IMR-90 (cell line): ENCODE measurements around the gene ASAP2. TPM values are rescaled to one million over a fixed set of nuclear protein-coding genes. Genes with fewer than 3 reads are reported as not detected.
A peak's percentile ranks its signal among the peaks of the same experiment; 100 is the strongest.

Experiments used
- ATAC-seq: fragments of 200-7000 bp; cut with Tn5 transposase; 2 replicates; pipeline ENCODE4 v1.9.1; 2020; ENCODE audit warnings: low read depth, mild to moderate bottlenecking, moderate library complexity
- BruUV-seq: library from RNA; stranded (reverse); fragments of 400-500 nt; replicated peaks from 2 replicates; lab custom pipeline; 2021; lab: Mats Ljungman, UMichigan
- CTCF ChIA-PET: fragments of 300-600 bp; formaldehyde crosslinking; extraction: SDS; loops from one replicate; lab custom pipeline; 2021; ENCODE audit warnings: antibody characterized with exemption; lab: Yijun Ruan, JAX
- POLR2A ChIA-PET: fragments of 300-600 bp; sonication (Branson Sonifier 250); formaldehyde crosslinking; loops from one replicate; lab custom pipeline; 2022; ENCODE audit warnings: antibody characterized with exemption; ENCODE audit not compliant: unreplicated experiment; lab: Charles Lee
- DNase-seq: peaks from one replicate; pipeline ENCODE4 v3.0.0; 2013
- H2AFZ ChIP-seq: replicated peaks from 2 replicates; pipeline ENCODE3; 2013; ENCODE audit warnings: low read length, mild to moderate bottlenecking; ENCODE audit not compliant: poor library complexity
- H2AK5ac ChIP-seq: 2 replicates; pipeline ENCODE4 v1.6.1; 2013; ENCODE audit warnings: low read depth, low read length, inconsistent platforms
- H2AK9ac ChIP-seq: replicated peaks from 2 replicates; pipeline ENCODE3; 2013; ENCODE audit warnings: mild to moderate bottlenecking, low read depth, low read length, moderate library complexity; ENCODE audit not compliant: poor library complexity
- H2BK120ac ChIP-seq: 2 replicates; pipeline ENCODE4 v1.6.1; 2013; ENCODE audit warnings: low read depth, low read length, inconsistent platforms
- H2BK15ac ChIP-seq: 3 replicates; pipeline ENCODE4 v1.6.1; 2013; ENCODE audit warnings: low read depth, low read length, inconsistent platforms
- H2BK20ac ChIP-seq: 2 replicates; pipeline ENCODE4 v1.6.1; 2013; ENCODE audit warnings: low read depth, mild to moderate bottlenecking, inconsistent platforms, low read length, moderate library complexity
- H2BK5ac ChIP-seq: 2 replicates; pipeline ENCODE4 v1.6.1; 2013; ENCODE audit warnings: mild to moderate bottlenecking, low read depth, low read length, inconsistent platforms; ENCODE audit not compliant: poor library complexity, severe bottlenecking
- H3K14ac ChIP-seq: replicated peaks from 2 replicates; pipeline ENCODE4 v1.6.1; 2013; ENCODE audit warnings: low read depth, low read length, inconsistent platforms
- H3K18ac ChIP-seq: 2 replicates; pipeline ENCODE4 v1.6.1; 2013; ENCODE audit warnings: low read depth, low read length, control low read depth
- H3K23ac ChIP-seq: 2 replicates; pipeline ENCODE4 v1.6.1; 2013; ENCODE audit warnings: low read depth, low read length, inconsistent platforms
- H3K27ac ChIP-seq: 2 replicates; pipeline ENCODE4 v1.5.1; 2013; ENCODE audit warnings: mild to moderate bottlenecking, control low read depth, low read length; ENCODE audit not compliant: insufficient read depth
- H3K27me3 ChIP-seq: 2 replicates; pipeline ENCODE4 v1.6.1; 2013; ENCODE audit warnings: low read length; ENCODE audit not compliant: control insufficient read depth, insufficient read depth
- H3K36me3 ChIP-seq: 2 replicates; pipeline ENCODE4 v1.6.1; 2013; ENCODE audit warnings: low read length, mixed read lengths; ENCODE audit not compliant: control insufficient read depth, insufficient read depth
- H3K4ac ChIP-seq: 2 replicates; pipeline ENCODE4 v1.6.1; 2013; ENCODE audit warnings: low read depth, low read length, inconsistent platforms
- H3K4me1 ChIP-seq: 2 replicates; pipeline ENCODE4 v1.6.1; 2013; ENCODE audit warnings: low read length, mixed read lengths; ENCODE audit not compliant: control insufficient read depth, insufficient read depth
- H3K4me2 ChIP-seq: 2 replicates; pipeline ENCODE4 v1.6.1; 2013; ENCODE audit warnings: low read depth, mild to moderate bottlenecking, control low read depth, low read length, moderate library complexity
- H3K4me3 ChIP-seq: 2 replicates; pipeline ENCODE4 v1.5.1; 2013; ENCODE audit warnings: low read depth, mild to moderate bottlenecking, control low read depth, low read length, moderate library complexity; ENCODE audit not compliant: insufficient read depth
- H3K56ac ChIP-seq: 2 replicates; pipeline ENCODE4 v1.6.1; 2013; ENCODE audit warnings: low read length, inconsistent platforms; ENCODE audit not compliant: insufficient read depth; ENCODE audit errors: extremely low read depth
- H3K79me1 ChIP-seq, 2 experiments: 2 replicates each; pipeline ENCODE4 v1.6.1; 2013; ENCODE audit warnings: low read length in 2 of 2, inconsistent platforms in 1 of 2, low read depth in 1 of 2
- H3K9ac ChIP-seq: 2 replicates; pipeline ENCODE4 v1.6.1; 2013; ENCODE audit warnings: low read depth, low read length, control low read depth
- H3K9me1 ChIP-seq: 2 replicates; pipeline ENCODE4 v1.6.1; 2013; ENCODE audit warnings: low read length, inconsistent platforms; ENCODE audit not compliant: insufficient read depth
- H3K9me3 ChIP-seq: 2 replicates; pipeline ENCODE4 v1.6.1; 2013; ENCODE audit warnings: low read length; ENCODE audit not compliant: control insufficient read depth, insufficient read depth
- H4K20me1 ChIP-seq: 2 replicates; pipeline ENCODE4 v1.6.1; 2013; ENCODE audit warnings: low read length, inconsistent platforms; ENCODE audit not compliant: insufficient read depth
- H4K5ac ChIP-seq: 2 replicates; pipeline ENCODE4 v1.6.1; 2013; ENCODE audit warnings: mild to moderate bottlenecking, low read depth, low read length, control low read depth
- H4K8ac ChIP-seq, 2 experiments: 2 replicates each; pipeline ENCODE4 v1.6.1; 2013; ENCODE audit warnings: low read depth in 2 of 2, low read length in 2 of 2, control low read depth in 1 of 2, inconsistent platforms in 1 of 2
- H4K91ac ChIP-seq: 2 replicates; pipeline ENCODE4 v1.6.1; 2013; ENCODE audit warnings: low read depth, low read length, inconsistent platforms; ENCODE audit not compliant: insufficient read depth
- CEBPB ChIP-seq: IDR thresholded peaks from 2 replicates; pipeline ENCODE4 v1.6.1; 2012; ENCODE audit warnings: low read depth, low read length, improper control_type of control experiment
- CHD1 ChIP-seq: IDR thresholded peaks from 2 replicates; pipeline ENCODE4 v1.6.1; 2012; ENCODE audit warnings: low read depth, low read length, improper control_type of control experiment
- CTCF ChIP-seq: conservative IDR thresholded peaks from 2 replicates; pipeline ENCODE4 v1.5.1; 2012; ENCODE audit warnings: mild to moderate bottlenecking, low read depth, low read length, improper control_type of control experiment
- FOS ChIP-seq: fragments of 150-350 bp; IDR thresholded peaks from 2 replicates; pipeline ENCODE4 v1.6.1; 2016; ENCODE audit warnings: low read depth, low read length
- MAFK ChIP-seq: IDR thresholded peaks from 2 replicates; pipeline ENCODE4 v1.6.1; 2012; ENCODE audit warnings: low read depth, low read length, improper control_type of control experiment
- MAZ ChIP-seq: IDR thresholded peaks from 2 replicates; pipeline ENCODE4 v1.6.1; 2012; ENCODE audit warnings: low read depth, mild to moderate bottlenecking, low read length, improper control_type of control experiment, moderate library complexity, borderline replicate concordance
- MXI1 ChIP-seq: IDR thresholded peaks from 2 replicates; pipeline ENCODE4 v1.6.1; 2012; ENCODE audit warnings: low read depth, mild to moderate bottlenecking, low read length, moderate library complexity, borderline replicate concordance
- NFE2L2 ChIP-seq: fragments of 150-350 bp; IDR thresholded peaks from 2 replicates; pipeline ENCODE4 v1.6.1; 2016; ENCODE audit warnings: low read depth, mild to moderate bottlenecking, low read length
- POLR2A ChIP-seq: IDR thresholded peaks from 2 replicates; pipeline ENCODE4 v1.6.1; 2012; ENCODE audit warnings: mild to moderate bottlenecking, low read depth, low read length
- RCOR1 ChIP-seq: IDR thresholded peaks from 2 replicates; pipeline ENCODE4 v1.6.1; 2012; ENCODE audit warnings: mild to moderate bottlenecking, low read length, improper control_type of control experiment; ENCODE audit not compliant: insufficient replicate concordance
- RFX5 ChIP-seq: IDR thresholded peaks from 2 replicates; pipeline ENCODE4 v1.8.0; 2012; ENCODE audit warnings: low read depth, mild to moderate bottlenecking, low read length, moderate library complexity
- SMC3 ChIP-seq: fragments of 150-350 bp; IDR thresholded peaks from 2 replicates; pipeline ENCODE4 v1.6.1; 2016; ENCODE audit warnings: low read depth, mild to moderate bottlenecking, antibody characterized with exemption, low read length, moderate library complexity
- WGBS, 2 experiments: methylation state at CpG; one replicate each; pipeline versions ENCODE4 v1.1.5 to v1.1.7; 2013; ENCODE audit warnings: missing lambda C conversion rate in 2 of 2; ENCODE audit not compliant: insufficient read length in 1 of 2; ENCODE audit errors: extremely low coverage in 2 of 2; 5-methylcytosine and 5-hydroxymethylcytosine counted together
- dilution Hi-C: fragments of 300-500 bp; cut with HindIII; formaldehyde crosslinking; loops from one replicate; pipeline ENCODE4 v1.14.3; 2018; ENCODE audit warnings: low sequenced_read_pairs; ENCODE audit not compliant: unreplicated experiment
- in situ Hi-C: fragments of 300-500 bp; cut with MboI; formaldehyde crosslinking; loops from 3 replicates; pipeline ENCODE4 v1.14.3; 2019; ENCODE audit warnings: low sequenced_read_pairs, inconsistent platforms, mixed read lengths
- intact Hi-C: fragments of 100-400 bp; cut with micrococcal nuclease; formaldehyde crosslinking; loops from 2 replicates; pipeline ENCODE4 v1.10.0; 2022
- polyA plus RNA-seq, 3 experiments: library from polyadenylated mRNA; depleted of rRNA; stranded (reverse); fragments of >200 nt; gene quantifications; 2 replicates each; pipeline ENCODE4 v1.2.3, GENCODE V29; 2012; ENCODE audit warnings: low replicate concordance in 1 of 3
- total RNA-seq: library from RNA; depleted of rRNA; stranded (reverse); fragments of >200 nt; gene quantifications from 2 replicates; pipeline ENCODE4 v1.2.3, GENCODE V29; 2012

Gene ASAP2
- total and polyA plus RNA-seq, 2 of the 4 experiments (the other 2 are of a cell fraction), result 19.7 to 28.1 TPM

- no TSS peak for BruUV-seq
These were observed 112.1 kb downstream of the ASAP2 start for GRCh38 chr2:9318461-9319337.

More at GRCh38 chr2:9318461-9319337, 112.1 kb downstream of the ASAP2 start:
- Histone ChIP-seq H2AK9ac (no peak overlapping the region), H4K8ac (peak overlapping the region in 1 of 2 experiments; percentile 0; a peak in 1 of 4 replicates), H3K4ac (no peak overlapping the region), H3K27me3 (no peaks in the 10 kb centered on the region), H3K56ac (no peak overlapping the region), H3K4me3 (no peak overlapping the region), H2AFZ (no peak overlapping the region), H3K14ac (no peak overlapping the region), H4K5ac (no peak overlapping the region), H2AK5ac (0 out of 2 replicates have a peak overlapping the region, but pooled peaks have one; percentile 12), H3K36me3 (peaks cover 11% of the 10 kb centered on the region), H2BK120ac (no peak overlapping the region), H4K91ac (no peak overlapping the region), H3K9me3 (no peaks in the 10 kb centered on the region), H3K23ac (no peak overlapping the region), H3K9me1 (peaks cover 34% of the 10 kb centered on the region), H3K4me2 (no peak overlapping the region), H2BK20ac (no peak overlapping the region), H2BK5ac (no peak overlapping the region), H3K27ac (no peak overlapping the region), H3K4me1 (peaks cover 2% of the 10 kb centered on the region), H3K79me1 (peaks cover 46 to 89% of the 10 kb centered on the region in 2 experiments), H4K20me1 (peaks cover 18% of the 10 kb centered on the region), H3K9ac (no peak overlapping the region), H3K18ac (no peak overlapping the region), H2BK15ac (no peak overlapping the region)
- in situ Hi-C loops, result no loop called here
- intact Hi-C loops, result no loop called here
- ATAC-seq, result no peak
- WGBS, 2 experiments, result 85% methylated on average over 21 of the region's 29 CpGs; no CpG with 5 or more reads in 1 of the 2 experiments
- no peak for DNase-seq
- ChIA-PET CTCF (no interaction called here), POLR2A (no interaction called here)
- TF ChIP-seq MAZ (no peak), POLR2A (no peak), MAFK (no peak), RFX5 (no peak), CEBPB (no peak), SMC3 (no peak), NFE2L2 (no peak), RCOR1 (no peak), MXI1 (no peak), CTCF (no peak), FOS (no peak), CHD1 (no peak)
- dilution Hi-C loops, result no loop called here
